HG02678 (cell line): Measurements from ENCODE around the gene FUCA1.
"Not testable (repeated sequence)": the region's sequence is repeated elsewhere in the genome, so short reads cannot be mapped to it uniquely, and the experiment has no call there.

Experiments
- ATAC-seq: cut with Tn5 transposase; IDR thresholded peaks from one replicate; pipeline ENCODE4 v1.9.1; 2021; ENCODE audit warnings: mild to moderate bottlenecking, moderate library complexity; ENCODE audit not compliant: unreplicated experiment

Gene FUCA1

GRCh38 chr1:23843644-23844043 is 24.4 kb downstream of the FUCA1 start:
- ATAC-seq, result no peak

GRCh38 chr1:23838401-23838866 is 29.7 kb downstream of the FUCA1 start:
- peak; percentile 41 for ATAC-seq

GRCh38 chr1:23837908-23838307 is 30.2 kb downstream of the FUCA1 start:
- ATAC-seq, result no peak

GRCh38 chr1:23836037-23836436 is 32.1 kb downstream of the FUCA1 start:
- ATAC-seq, result no peak

- ATAC-seq, result not testable (repeated sequence)
Measured at GRCh38 chr1:23834156-23834555, 33.9 kb downstream of the FUCA1 start.

GRCh38 chr1:23827717-23828116 is 40.4 kb downstream of the FUCA1 start:
- no peak for ATAC-seq

GRCh38 chr1:23826590-23826989 is 41.5 kb downstream of the FUCA1 start:
- ATAC-seq, result not testable (repeated sequence)

GRCh38 chr1:23825762-23826522 is 42.1 kb downstream of the FUCA1 start:
- no peak for ATAC-seq

- peak; percentile 86 for ATAC-seq
Measured at GRCh38 chr1:23825076-23825761, 42.9 kb downstream of the FUCA1 start, which contains the start of gene HMGCL. HMGCL (minus strand) TSS chr1:23825429; CDS start chr1:23825415, 14 bp downstream.

GRCh38 chr1:23824711-23825075 is 43.4 kb downstream of the FUCA1 start:
- no peak for ATAC-seq

- no peak for ATAC-seq
Measured at GRCh38 chr1:23823767-23824166, 44.3 kb downstream of the FUCA1 start.

GRCh38 chr1:23817633-23818032 is 50.5 kb downstream of the FUCA1 start:
- ATAC-seq, result no peak

- ATAC-seq, result no peak
Measured at GRCh38 chr1:23816906-23817305, 51.2 kb downstream of the FUCA1 start.

- ATAC-seq, result no peak
Measured at GRCh38 chr1:23816361-23816760, 51.7 kb downstream of the FUCA1 start.

GRCh38 chr1:23814016-23814415 is 54.1 kb downstream of the FUCA1 start:
- no peak for ATAC-seq

- ATAC-seq, result no peak
Measured at GRCh38 chr1:23810818-23811540, 57.1 kb downstream of the FUCA1 start.

- ATAC-seq, result peak; percentile 64
Measured at GRCh38 chr1:23809751-23810171, 58.3 kb downstream of the FUCA1 start.

GRCh38 chr1:23807453-23807852 is 60.6 kb downstream of the FUCA1 start:
- ATAC-seq, result no peak

- no peak for ATAC-seq
Measured at GRCh38 chr1:23806280-23806679, 61.8 kb downstream of the FUCA1 start.

- no peak for ATAC-seq
Measured at GRCh38 chr1:23805025-23805424, 63.1 kb downstream of the FUCA1 start.

- no peak for ATAC-seq
Measured at GRCh38 chr1:23804183-23804835, 63.8 kb downstream of the FUCA1 start.
